ENCODE results near the gene UNG.

DNA sequence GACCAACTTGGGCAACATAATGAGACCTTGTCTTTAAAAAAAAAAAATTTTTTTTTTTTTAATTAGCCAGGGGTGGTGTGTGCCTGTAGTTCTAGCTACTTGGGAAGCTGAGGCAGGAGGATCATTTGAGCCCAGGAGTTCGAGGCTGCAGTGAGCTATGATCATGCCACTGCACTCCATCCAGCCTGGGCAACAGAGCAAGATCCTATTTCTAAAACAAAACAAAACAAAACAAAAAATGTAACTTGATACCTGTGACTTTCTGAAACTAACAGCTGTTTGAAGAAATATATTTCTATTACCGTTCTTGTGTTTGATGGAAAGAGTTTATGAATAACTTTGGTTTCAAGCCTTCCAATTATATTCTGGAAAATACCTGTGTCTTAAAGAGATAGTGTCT lies 17.2 kb downstream of the UNG start:
- TF ChIP-seq, protein P1, sequence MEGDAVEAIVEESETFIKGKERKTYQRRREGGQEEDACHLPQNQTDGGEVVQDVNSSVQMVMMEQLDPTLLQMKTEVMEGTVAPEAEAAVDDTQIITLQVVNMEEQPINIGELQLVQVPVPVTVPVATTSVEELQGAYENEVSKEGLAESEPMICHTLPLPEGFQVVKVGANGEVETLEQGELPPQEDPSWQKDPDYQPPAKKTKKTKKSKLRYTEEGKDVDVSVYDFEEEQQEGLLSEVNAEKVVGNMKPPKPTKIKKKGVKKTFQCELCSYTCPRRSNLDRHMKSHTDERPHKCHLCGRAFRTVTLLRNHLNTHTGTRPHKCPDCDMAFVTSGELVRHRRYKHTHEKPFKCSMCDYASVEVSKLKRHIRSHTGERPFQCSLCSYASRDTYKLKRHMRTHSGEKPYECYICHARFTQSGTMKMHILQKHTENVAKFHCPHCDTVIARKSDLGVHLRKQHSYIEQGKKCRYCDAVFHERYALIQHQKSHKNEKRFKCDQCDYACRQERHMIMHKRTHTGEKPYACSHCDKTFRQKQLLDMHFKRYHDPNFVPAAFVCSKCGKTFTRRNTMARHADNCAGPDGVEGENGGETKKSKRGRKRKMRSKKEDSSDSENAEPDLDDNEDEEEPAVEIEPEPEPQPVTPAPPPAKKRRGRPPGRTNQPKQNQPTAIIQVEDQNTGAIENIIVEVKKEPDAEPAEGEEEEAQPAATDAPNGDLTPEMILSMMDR (IDR thresholded peaks at IDR 0.05), result no peak
- TF ChIP-seq EZH2 (IDR thresholded peaks at IDR 0.05; ENCODE audit: borderline replicate concordance, insufficient read depth, low read depth, low read length, poor library complexity, severe bottlenecking), result no peak
